Liver (tissue), 3 donors: Measurements from ENCODE around the gene KLHL9.

Experiments
- EGR1 ChIP-seq, 2 donors: IDR thresholded peaks; 2 replicates each; pipeline ENCODE4 v1.6.1; 2016 to 2018; ENCODE audit warnings: antibody characterized with exemption in 2 of 2, low read depth in 2 of 2
- FOXA1 ChIP-seq: IDR thresholded peaks from 2 replicates; pipeline ENCODE4 v1.6.1; 2016; ENCODE audit warnings: antibody characterized with exemption
- FOXA2 ChIP-seq: IDR thresholded peaks from 2 replicates; pipeline ENCODE4 v1.6.1; 2016; ENCODE audit warnings: antibody characterized with exemption
- HNF4A ChIP-seq, 2 donors: conservative IDR thresholded peaks; 2 replicates each; pipeline ENCODE4 v1.6.1; 2016; ENCODE audit warnings: antibody characterized with exemption in 2 of 2, mild to moderate bottlenecking in 2 of 2
- JUND ChIP-seq, 2 donors: IDR thresholded peaks; 2 replicates each; pipeline ENCODE4 v1.6.1; 2016; ENCODE audit warnings: antibody characterized with exemption in 2 of 2
- RAD21 ChIP-seq, 2 donors: IDR thresholded peaks; 2 replicates each; pipeline ENCODE4 v1.6.1; 2016; ENCODE audit warnings: antibody characterized with exemption in 2 of 2, mild to moderate bottlenecking in 2 of 2
- SP1 ChIP-seq: IDR thresholded peaks from 2 replicates; pipeline ENCODE4 v1.6.1; 2018; ENCODE audit warnings: antibody characterized with exemption, mild to moderate bottlenecking
- TAF1 ChIP-seq: conservative IDR thresholded peaks from 2 replicates; pipeline ENCODE4 v1.6.1; 2016; ENCODE audit warnings: antibody characterized with exemption, mild to moderate bottlenecking
- YY1 ChIP-seq: IDR thresholded peaks from 2 replicates; pipeline ENCODE4 v1.6.1; 2016; ENCODE audit warnings: antibody characterized with exemption, mild to moderate bottlenecking
- TF ChIP-seq, protein P1 (sequence below): fragments of 150-350 bp; IDR thresholded peaks from 2 replicates; pipeline ENCODE4 v1.5.1; 2017; ENCODE audit warnings: improper control_type of control experiment, low read depth, low read length; ENCODE audit not compliant: missing input control
- TF ChIP-seq, protein P2 (sequence below): IDR thresholded peaks from 2 replicates; pipeline ENCODE4 v1.6.1; 2016; ENCODE audit warnings: antibody characterized with exemption
- TF ChIP-seq, protein P3 (sequence below): IDR thresholded peaks from 2 replicates; pipeline ENCODE4 v1.6.1; 2016; ENCODE audit warnings: antibody characterized with exemption, mild to moderate bottlenecking
- TF ChIP-seq, protein P4 (sequence below): IDR thresholded peaks from 2 replicates; pipeline ENCODE4 v1.6.1; 2016; ENCODE audit warnings: antibody characterized with exemption
- TF ChIP-seq, protein P5 (sequence below): IDR thresholded peaks from 2 replicates; pipeline ENCODE4 v1.6.1; 2016; ENCODE audit warnings: antibody characterized with exemption
- donor health status: healthy.
- donor health status: healthy.

DNA sequence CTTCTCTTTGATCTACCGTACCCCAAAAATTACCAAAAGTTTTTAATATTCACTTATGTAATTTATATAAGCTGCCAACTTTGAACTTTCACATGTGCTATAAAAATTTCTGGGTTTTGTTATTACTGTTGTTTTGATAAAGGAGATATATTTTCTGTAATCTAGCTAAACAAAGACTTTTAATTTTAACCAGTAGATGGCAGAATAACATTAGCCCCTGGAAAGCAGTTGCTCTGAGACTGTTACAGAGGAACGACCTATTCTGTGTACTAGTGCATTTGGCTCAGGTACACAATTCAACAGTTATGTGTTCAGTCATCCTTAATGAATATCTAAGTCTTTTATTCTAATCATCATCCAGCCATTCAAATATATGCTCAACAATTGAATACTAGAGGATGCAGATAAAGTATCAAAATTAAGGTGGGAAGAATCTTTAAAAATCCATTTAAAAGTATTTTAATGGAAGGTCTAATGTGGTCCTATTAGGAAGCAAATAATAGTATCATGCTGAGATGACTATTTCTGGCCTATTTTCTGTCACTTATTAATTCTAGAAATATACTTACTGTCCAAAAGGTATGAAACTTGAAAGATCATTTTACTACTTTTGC lies 8.6 kb downstream of the KLHL9 start:
- TF ChIP-seq, protein P1, sequence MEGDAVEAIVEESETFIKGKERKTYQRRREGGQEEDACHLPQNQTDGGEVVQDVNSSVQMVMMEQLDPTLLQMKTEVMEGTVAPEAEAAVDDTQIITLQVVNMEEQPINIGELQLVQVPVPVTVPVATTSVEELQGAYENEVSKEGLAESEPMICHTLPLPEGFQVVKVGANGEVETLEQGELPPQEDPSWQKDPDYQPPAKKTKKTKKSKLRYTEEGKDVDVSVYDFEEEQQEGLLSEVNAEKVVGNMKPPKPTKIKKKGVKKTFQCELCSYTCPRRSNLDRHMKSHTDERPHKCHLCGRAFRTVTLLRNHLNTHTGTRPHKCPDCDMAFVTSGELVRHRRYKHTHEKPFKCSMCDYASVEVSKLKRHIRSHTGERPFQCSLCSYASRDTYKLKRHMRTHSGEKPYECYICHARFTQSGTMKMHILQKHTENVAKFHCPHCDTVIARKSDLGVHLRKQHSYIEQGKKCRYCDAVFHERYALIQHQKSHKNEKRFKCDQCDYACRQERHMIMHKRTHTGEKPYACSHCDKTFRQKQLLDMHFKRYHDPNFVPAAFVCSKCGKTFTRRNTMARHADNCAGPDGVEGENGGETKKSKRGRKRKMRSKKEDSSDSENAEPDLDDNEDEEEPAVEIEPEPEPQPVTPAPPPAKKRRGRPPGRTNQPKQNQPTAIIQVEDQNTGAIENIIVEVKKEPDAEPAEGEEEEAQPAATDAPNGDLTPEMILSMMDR, result peak; percentile 66
- no peak for TF ChIP-seq TAF1
- no peak for TF ChIP-seq YY1
- TF ChIP-seq, protein P2, sequence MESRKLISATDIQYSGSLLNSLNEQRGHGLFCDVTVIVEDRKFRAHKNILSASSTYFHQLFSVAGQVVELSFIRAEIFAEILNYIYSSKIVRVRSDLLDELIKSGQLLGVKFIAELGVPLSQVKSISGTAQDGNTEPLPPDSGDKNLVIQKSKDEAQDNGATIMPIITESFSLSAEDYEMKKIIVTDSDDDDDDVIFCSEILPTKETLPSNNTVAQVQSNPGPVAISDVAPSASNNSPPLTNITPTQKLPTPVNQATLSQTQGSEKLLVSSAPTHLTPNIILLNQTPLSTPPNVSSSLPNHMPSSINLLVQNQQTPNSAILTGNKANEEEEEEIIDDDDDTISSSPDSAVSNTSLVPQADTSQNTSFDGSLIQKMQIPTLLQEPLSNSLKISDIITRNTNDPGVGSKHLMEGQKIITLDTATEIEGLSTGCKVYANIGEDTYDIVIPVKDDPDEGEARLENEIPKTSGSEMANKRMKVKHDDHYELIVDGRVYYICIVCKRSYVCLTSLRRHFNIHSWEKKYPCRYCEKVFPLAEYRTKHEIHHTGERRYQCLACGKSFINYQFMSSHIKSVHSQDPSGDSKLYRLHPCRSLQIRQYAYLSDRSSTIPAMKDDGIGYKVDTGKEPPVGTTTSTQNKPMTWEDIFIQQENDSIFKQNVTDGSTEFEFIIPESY, result no peak
- no peak for TF ChIP-seq JUND (IDR thresholded peaks at IDR 0.05)
- TF ChIP-seq, protein P3, sequence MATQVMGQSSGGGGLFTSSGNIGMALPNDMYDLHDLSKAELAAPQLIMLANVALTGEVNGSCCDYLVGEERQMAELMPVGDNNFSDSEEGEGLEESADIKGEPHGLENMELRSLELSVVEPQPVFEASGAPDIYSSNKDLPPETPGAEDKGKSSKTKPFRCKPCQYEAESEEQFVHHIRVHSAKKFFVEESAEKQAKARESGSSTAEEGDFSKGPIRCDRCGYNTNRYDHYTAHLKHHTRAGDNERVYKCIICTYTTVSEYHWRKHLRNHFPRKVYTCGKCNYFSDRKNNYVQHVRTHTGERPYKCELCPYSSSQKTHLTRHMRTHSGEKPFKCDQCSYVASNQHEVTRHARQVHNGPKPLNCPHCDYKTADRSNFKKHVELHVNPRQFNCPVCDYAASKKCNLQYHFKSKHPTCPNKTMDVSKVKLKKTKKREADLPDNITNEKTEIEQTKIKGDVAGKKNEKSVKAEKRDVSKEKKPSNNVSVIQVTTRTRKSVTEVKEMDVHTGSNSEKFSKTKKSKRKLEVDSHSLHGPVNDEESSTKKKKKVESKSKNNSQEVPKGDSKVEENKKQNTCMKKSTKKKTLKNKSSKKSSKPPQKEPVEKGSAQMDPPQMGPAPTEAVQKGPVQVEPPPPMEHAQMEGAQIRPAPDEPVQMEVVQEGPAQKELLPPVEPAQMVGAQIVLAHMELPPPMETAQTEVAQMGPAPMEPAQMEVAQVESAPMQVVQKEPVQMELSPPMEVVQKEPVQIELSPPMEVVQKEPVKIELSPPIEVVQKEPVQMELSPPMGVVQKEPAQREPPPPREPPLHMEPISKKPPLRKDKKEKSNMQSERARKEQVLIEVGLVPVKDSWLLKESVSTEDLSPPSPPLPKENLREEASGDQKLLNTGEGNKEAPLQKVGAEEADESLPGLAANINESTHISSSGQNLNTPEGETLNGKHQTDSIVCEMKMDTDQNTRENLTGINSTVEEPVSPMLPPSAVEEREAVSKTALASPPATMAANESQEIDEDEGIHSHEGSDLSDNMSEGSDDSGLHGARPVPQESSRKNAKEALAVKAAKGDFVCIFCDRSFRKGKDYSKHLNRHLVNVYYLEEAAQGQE, result no peak
- TF ChIP-seq, protein P4, sequence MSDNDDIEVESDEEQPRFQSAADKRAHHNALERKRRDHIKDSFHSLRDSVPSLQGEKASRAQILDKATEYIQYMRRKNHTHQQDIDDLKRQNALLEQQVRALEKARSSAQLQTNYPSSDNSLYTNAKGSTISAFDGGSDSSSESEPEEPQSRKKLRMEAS, result no peak
- no peak for TF ChIP-seq FOXA1
- TF ChIP-seq, protein P5, sequence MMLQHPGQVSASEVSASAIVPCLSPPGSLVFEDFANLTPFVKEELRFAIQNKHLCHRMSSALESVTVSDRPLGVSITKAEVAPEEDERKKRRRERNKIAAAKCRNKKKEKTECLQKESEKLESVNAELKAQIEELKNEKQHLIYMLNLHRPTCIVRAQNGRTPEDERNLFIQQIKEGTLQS, result no peak
- no peak for TF ChIP-seq SP1
- TF ChIP-seq RAD21 (IDR thresholded peaks at IDR 0.05), result peak; percentile 91 to 92
- TF ChIP-seq HNF4A (conservative IDR thresholded peaks at IDR 0.05), result no peak
- no peak for TF ChIP-seq FOXA2
- TF ChIP-seq EGR1 (IDR thresholded peaks at IDR 0.05; ENCODE audit: low read depth in 2 of 2), result no peak
